ENCODE results near the gene UNC5B.

- no peak for TF ChIP-seq CTCF (IDR thresholded peaks at IDR 0.05; ENCODE audit: borderline replicate concordance, extremely low read depth, low read length, poor library complexity, severe bottlenecking)
- no peak for TF ChIP-seq EZH2 (IDR thresholded peaks at IDR 0.05; ENCODE audit: borderline replicate concordance, low read depth, low read length, severe bottlenecking)
Measured at GRCh38 chr10:71290331-71290730, 78.0 kb downstream of the UNC5B start.
